GM18873 (cell line): ENCODE data around the gene FMN2.

Experiments used
- ATAC-seq: cut with Tn5 transposase; IDR thresholded peaks from one replicate; pipeline ENCODE4 v1.9.1; 2021; ENCODE audit warnings: mild to moderate bottlenecking, moderate library complexity, moderate number of reproducible peaks; ENCODE audit not compliant: unreplicated experiment, low FRiP score

The FMN2 gene

GRCh38 chr1:240508950-240509349 is 417.3 kb downstream of the FMN2 start:
- ATAC-seq = no peak

- ATAC-seq = no peak
These were observed 420.1 kb downstream of the FMN2 start for GRCh38 chr1:240511789-240512188.

GRCh38 chr1:240515505-240515904 is 423.8 kb downstream of the FMN2 start:
- no peak for ATAC-seq

- ATAC-seq = no peak
These were observed 424.4 kb downstream of the FMN2 start for GRCh38 chr1:240516069-240516468.

GRCh38 chr1:240517891-240518290 is 426.2 kb downstream of the FMN2 start:
- ATAC-seq = no peak

- ATAC-seq = no peak
These were observed 430.6 kb downstream of the FMN2 start for GRCh38 chr1:240522122-240522822.

- no peak for ATAC-seq
These were observed 432.8 kb downstream of the FMN2 start for GRCh38 chr1:240524356-240525069.
